HG03064 (cell line): Measurements from ENCODE around the gene NTRK3.

Experiments
- ATAC-seq: cut with Tn5 transposase; IDR thresholded peaks from one replicate; pipeline ENCODE4 v1.9.1; 2021; ENCODE audit warnings: low read depth; ENCODE audit not compliant: unreplicated experiment

The NTRK3 gene

GRCh38 chr15:88256279-88257230, at the start of gene NTRK3:
Gene NTRK3, minus strand, starts transcription at chr15:88256739. Its CDS starts 586 bp downstream, at chr15:88256153.
- ATAC-seq = no peak

- no peak for ATAC-seq
These were observed 46.9 kb upstream of the NTRK3 start for GRCh38 chr15:88303395-88303794.

GRCh38 chr15:88302373-88302772, 45.8 kb upstream of the NTRK3 start:
- ATAC-seq = no peak

GRCh38 chr15:88301311-88301710, 44.8 kb upstream of the NTRK3 start:
- no peak for ATAC-seq

- ATAC-seq = no peak
These were observed 44.3 kb upstream of the NTRK3 start for GRCh38 chr15:88300861-88301260.

GRCh38 chr15:88300089-88300488, 43.5 kb upstream of the NTRK3 start:
- no peak for ATAC-seq

GRCh38 chr15:88299497-88299896, 43.0 kb upstream of the NTRK3 start:
- ATAC-seq = no peak

GRCh38 chr15:88288661-88289060, 32.1 kb upstream of the NTRK3 start:
- ATAC-seq = no peak

GRCh38 chr15:88288206-88288605, 31.7 kb upstream of the NTRK3 start:
- no peak for ATAC-seq

GRCh38 chr15:88284318-88284998, 27.9 kb upstream of the NTRK3 start:
- ATAC-seq = no peak

GRCh38 chr15:88282614-88283013, 26.1 kb upstream of the NTRK3 start:
- ATAC-seq = no peak

- no peak for ATAC-seq
These were observed 20.4 kb upstream of the NTRK3 start for GRCh38 chr15:88276821-88277410.

- ATAC-seq = no peak
These were observed 19.3 kb upstream of the NTRK3 start for GRCh38 chr15:88275804-88276203.

- no peak for ATAC-seq
These were observed 18.3 kb upstream of the NTRK3 start for GRCh38 chr15:88274553-88275460.

GRCh38 chr15:88272421-88272820, 15.9 kb upstream of the NTRK3 start:
- ATAC-seq = no peak

- no peak for ATAC-seq
These were observed 13.0 kb upstream of the NTRK3 start for GRCh38 chr15:88269356-88270062.

- ATAC-seq = no peak
These were observed 11.2 kb upstream of the NTRK3 start for GRCh38 chr15:88267720-88268119.

- ATAC-seq = no peak
These were observed 9.6 kb upstream of the NTRK3 start for GRCh38 chr15:88266170-88266569.

- ATAC-seq = no peak
These were observed 8.1 kb upstream of the NTRK3 start for GRCh38 chr15:88264622-88265021.

- no peak for ATAC-seq
These were observed 5.5 kb upstream of the NTRK3 start for GRCh38 chr15:88262064-88262463.
